ENCODE data around the gene JSRP1.

Gene JSRP1

GRCh38 chr19:2266183-2266993, 10.2 kb upstream of the JSRP1 start:
- DNase-seq (ENCODE audit: low read depth): peak; percentile 50

GRCh38 chr19:2261438-2262172, 5.4 kb upstream of the JSRP1 start:
- DNase-seq (ENCODE audit: low read depth): no peak

GRCh38 chr19:2260341-2260805, 4.2 kb upstream of the JSRP1 start:
- peak; percentile 42 for DNase-seq (ENCODE audit: low read depth)

- DNase-seq (ENCODE audit: low read depth): peak; percentile 64
Observed at GRCh38 chr19:2259336-2259735, 3.1 kb upstream of the JSRP1 start.

GRCh38 chr19:2255112-2255845, 938 bp downstream of the JSRP1 start:
- DNase-seq (ENCODE audit: low read depth): no peak

- no peak for DNase-seq (ENCODE audit: low read depth)
Observed at GRCh38 chr19:2254064-2254872, 1.9 kb downstream of the JSRP1 start.

- DNase-seq (ENCODE audit: low read depth): no peak
Observed at GRCh38 chr19:2253106-2254063, 2.8 kb downstream of the JSRP1 start.

GRCh38 chr19:2252797-2253105, 3.5 kb downstream of the JSRP1 start:
- no peak for DNase-seq (ENCODE audit: low read depth)

- DNase-seq (ENCODE audit: low read depth): no peak
Observed at GRCh38 chr19:2252055-2252796, 4.0 kb downstream of the JSRP1 start.

GRCh38 chr19:2251106-2252054, 4.8 kb downstream of the JSRP1 start:
- no peak for DNase-seq (ENCODE audit: low read depth)

- no peak for DNase-seq (ENCODE audit: low read depth)
Observed at GRCh38 chr19:2250766-2251105, 5.5 kb downstream of the JSRP1 start.

GRCh38 chr19:2249880-2250765, 6.1 kb downstream of the JSRP1 start:
- DNase-seq (ENCODE audit: low read depth): no peak

GRCh38 chr19:2249010-2249866, 7.0 kb downstream of the JSRP1 start, which contains the start of gene AMH:
Gene AMH (plus strand): TSS chr19:2249323. CDS start chr19:2249333, 10 bp downstream.
- DNase-seq (ENCODE audit: low read depth): no peak

GRCh38 chr19:2248136-2249009, 7.8 kb downstream of the JSRP1 start:
- no peak for DNase-seq (ENCODE audit: low read depth)

- DNase-seq (ENCODE audit: low read depth): no peak
Observed at GRCh38 chr19:2247433-2248101, 8.7 kb downstream of the JSRP1 start.
